LNCAP (cell line): ENCODE data around the gene CEP120.

Experiments
- TF ChIP-seq, protein P1 (sequence below): fragments of 450-650 bp; IDR thresholded peaks from 2 replicates; pipeline ENCODE4 v1.5.1; 2017; ENCODE audit warnings: mild to moderate bottlenecking

Gene CEP120

DNA sequence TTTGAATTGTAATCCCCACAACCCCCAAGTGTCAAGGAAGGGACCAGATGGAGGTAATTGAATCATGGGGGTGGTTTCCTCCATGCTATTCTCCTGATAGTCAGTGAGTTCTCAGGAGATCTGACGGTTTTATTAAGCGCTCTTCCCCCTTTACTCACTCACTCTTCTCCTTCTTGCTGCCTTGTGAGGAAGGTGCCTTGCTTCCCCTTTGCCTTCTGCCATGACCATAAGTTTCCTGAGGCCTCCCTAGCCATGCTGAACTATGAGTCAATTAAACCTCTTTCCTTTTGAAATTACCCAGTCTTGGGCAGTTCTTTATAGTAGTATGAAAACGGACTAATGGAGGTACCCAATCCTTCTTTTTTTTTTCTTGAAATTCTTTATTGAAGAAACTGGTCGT is 2.2 kb upstream of the CEP120 start:
- TF ChIP-seq, protein P1, sequence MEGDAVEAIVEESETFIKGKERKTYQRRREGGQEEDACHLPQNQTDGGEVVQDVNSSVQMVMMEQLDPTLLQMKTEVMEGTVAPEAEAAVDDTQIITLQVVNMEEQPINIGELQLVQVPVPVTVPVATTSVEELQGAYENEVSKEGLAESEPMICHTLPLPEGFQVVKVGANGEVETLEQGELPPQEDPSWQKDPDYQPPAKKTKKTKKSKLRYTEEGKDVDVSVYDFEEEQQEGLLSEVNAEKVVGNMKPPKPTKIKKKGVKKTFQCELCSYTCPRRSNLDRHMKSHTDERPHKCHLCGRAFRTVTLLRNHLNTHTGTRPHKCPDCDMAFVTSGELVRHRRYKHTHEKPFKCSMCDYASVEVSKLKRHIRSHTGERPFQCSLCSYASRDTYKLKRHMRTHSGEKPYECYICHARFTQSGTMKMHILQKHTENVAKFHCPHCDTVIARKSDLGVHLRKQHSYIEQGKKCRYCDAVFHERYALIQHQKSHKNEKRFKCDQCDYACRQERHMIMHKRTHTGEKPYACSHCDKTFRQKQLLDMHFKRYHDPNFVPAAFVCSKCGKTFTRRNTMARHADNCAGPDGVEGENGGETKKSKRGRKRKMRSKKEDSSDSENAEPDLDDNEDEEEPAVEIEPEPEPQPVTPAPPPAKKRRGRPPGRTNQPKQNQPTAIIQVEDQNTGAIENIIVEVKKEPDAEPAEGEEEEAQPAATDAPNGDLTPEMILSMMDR: no peak

DNA sequence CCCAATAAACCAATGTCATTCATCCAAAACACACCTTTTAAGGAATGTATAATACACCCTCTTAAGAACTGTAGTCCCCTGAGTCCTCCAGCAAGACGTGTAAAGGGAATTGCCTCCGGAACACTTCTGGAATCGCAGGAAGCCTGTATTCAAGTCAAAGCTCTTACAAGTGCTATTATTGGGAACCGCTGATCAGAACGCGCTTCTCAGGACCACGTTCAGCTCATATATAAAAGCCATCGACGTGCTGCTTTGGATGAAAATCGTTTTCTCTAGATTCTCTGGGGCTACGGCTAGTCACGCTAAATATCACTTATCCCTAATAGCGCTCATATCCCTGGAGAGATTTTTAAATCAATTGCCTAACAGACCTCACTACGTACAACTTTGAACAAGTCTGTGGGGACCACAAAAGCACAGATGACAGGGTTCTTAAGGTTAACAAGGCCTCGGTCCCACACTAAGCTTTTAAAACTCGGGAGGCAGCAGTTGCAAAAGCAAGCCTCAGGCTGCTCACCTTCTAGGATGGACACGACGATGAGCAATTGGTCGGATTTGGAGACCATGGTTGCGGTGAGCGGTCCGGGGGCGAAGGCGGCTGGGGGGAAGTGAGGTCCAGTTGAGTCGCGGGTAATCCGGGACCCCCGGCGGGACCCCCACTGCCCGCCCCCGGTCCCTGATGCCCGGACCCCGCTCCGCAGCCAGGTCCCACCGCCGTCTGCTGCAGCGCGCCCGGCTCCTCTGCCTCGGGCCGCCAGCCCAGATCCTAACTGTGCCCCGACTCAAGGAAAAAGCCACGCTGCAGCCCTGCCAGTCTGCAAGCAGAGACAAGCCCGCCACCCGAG is 548 bp downstream of the CEP120 start:
- TF ChIP-seq, protein P1: no peak

DNA sequence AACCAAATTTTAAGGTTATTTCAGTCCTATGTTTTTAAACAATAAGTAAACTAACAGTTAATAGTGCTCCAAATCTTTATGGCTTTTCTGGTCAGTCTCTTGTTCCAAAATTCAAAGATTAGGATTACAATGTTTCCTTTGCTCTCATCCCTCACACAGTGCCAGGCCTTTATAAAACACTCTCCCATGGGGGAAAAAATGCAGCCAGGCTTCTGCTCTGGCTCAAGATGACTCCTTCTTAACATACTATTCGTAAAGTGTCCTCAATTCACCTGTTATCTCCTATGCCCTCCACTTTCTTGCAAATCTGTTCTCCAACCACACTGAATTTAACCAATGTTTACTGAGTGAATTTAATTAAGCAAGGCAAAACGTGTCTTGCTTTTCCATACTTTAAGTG is 1.4 kb downstream of the CEP120 start:
- TF ChIP-seq, protein P1: no peak

DNA sequence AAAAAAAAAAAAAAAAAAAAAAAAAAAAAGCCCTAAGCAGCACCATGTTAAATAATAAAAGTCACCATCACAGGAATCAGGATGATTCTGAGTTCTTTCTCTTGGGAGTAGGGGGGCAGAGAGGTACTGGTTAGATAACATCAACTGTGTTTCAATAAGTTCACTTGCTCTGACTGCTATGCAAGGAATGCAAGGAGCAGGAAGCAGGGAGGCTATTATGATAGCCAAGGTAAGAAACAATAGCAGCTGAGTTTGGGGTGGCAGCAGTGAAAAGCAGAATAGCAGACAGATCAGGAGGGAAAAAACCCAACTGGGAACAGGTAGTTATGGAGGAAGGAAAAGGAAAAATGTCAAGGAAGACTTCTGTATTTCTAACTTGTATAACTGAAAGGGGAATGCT is 8.2 kb downstream of the CEP120 start:
- TF ChIP-seq, protein P1: no peak

DNA sequence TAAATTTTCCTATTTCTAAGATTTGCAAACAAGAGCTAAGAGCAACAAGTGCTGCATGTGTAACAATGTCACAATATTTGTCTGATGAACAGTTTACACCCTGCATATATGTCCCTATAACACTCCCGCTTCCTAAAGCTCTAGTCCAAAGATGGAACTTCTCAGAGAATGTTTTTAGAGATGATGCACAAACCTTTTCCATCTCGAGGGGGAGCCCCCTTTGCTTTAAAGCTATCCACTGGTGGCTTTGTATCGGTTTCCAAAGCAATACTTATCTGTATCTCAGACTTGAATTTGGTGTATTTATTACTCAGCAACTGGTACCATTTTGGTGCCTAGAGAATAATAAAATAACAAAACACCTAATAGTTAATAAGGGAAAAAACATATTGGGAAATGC is 11.0 kb downstream of the CEP120 start:
- TF ChIP-seq, protein P1: no peak

DNA sequence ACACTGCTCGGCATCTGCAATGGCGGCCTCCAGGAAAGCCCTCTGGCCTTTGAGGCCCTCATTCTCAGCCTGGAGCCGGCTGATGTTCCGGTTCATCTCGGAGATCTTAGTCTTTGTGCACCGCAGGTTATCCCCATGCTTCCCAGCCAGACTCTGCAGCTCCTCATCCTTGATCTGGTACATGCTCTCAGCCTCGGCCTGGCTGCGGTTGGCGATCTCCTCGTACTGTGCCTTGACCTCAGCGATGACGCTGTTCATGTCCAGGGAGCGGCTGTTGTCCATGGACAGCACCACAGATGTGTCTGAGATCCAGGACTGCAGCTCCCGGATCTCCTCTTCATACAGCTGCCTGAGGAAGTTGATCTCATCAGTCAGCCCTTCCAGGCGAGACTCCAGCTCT is 21.9 kb downstream of the CEP120 start:
- TF ChIP-seq, protein P1: no peak

DNA sequence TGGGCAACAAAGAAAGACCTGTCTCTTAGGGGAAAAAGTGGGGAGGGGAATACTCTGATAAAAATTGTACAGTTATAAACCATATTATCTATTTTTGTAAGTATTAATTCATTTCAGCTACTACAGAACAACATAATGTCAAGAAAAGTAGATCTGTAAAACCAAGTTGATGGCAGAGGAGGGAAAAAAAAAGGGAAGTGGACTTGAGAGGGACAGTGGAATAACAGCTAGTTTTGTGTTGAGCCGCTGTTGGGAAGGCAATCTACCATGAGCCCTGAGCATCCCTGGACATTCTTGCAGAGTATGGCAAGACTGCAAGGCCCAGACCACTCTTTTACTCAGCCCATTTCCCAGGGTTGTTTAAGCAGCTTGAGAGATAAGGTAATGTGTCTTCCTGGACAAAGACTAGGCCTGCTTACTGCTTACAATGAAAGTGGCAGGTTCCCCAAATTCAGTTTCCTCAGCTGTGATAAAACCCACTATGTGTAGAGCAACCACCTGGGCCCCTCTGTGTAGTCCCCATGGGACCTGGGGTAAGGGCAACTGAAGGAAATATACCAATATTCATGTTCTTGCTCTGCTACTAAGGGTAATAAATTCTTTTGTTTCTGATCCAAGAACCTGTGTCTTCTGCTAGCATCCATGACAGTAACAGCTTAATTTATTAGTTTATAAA is 25.0 kb downstream of the CEP120 start:
- TF ChIP-seq, protein P1: no peak
